A549 (cell line): Measurements from ENCODE around the gene NOSTRIN. TPM values are rescaled to one million over a fixed set of nuclear protein-coding genes. Genes with fewer than 3 reads are reported as not detected.
"Not testable (repeated sequence)": the region's sequence is repeated elsewhere in the genome, so short reads cannot be mapped to it uniquely, and the experiment has no call there.

Experiments
- ATAC-seq, 2 experiments: fragments of 200-7000 bp in 1 of 2; fragments of >200 bp in 1 of 2; cut with Nextera tagmentation in 1 of 2; cut with Tn5 transposase in 1 of 2; 3 replicates each; pipeline versions ENCODE4 v1.8.0 to v1.9.1; 2018 to 2020; ENCODE audit warnings: mild to moderate bottlenecking in 1 of 2, moderate library complexity in 1 of 2
- CTCF ChIA-PET: fragments of 300-600 bp; sonication (Branson Sonifier 250); formaldehyde crosslinking; extraction: SDS; loops from one replicate; lab custom pipeline; 2021; ENCODE audit warnings: antibody characterized with exemption, inconsistent platforms; lab: Yijun Ruan, JAX
- POLR2A ChIA-PET: fragments of 350-600 bp; formaldehyde crosslinking; extraction: SDS; loops from one replicate; lab custom pipeline; 2021; ENCODE audit warnings: antibody characterized with exemption, inconsistent platforms; lab: Yijun Ruan, JAX
- DNase-seq, 2 experiments: peaks; one replicate each; pipeline versions ENCODE4 v3.0.0 to v3.0.0-alpha.2; 2011 to 2016; ENCODE audit warnings: low read depth in 1 of 2, low spot score in 1 of 2
- FAIRE-seq: peaks from 2 replicates; lab custom pipeline; 2011; peaks lifted over from hg19 to GRCh38; lab: Jason Lieb, UNC
- H3K27ac ChIP-seq, 2 experiments: fragments of >200 bp; sonication (Bioruptor Twin); formaldehyde crosslinking; 3 replicates each; pipeline ENCODE4 v1.5.1; 2016 to 2017
- H3K4me1 ChIP-seq: fragments of >200 bp; sonication (Bioruptor Twin); formaldehyde crosslinking; 3 replicates; pipeline ENCODE4 v1.6.1; 2016
- H3K4me2 ChIP-seq: fragments of >200 bp; sonication (Bioruptor Twin); formaldehyde crosslinking; 3 replicates; pipeline ENCODE4 v1.6.1; 2016
- H3K4me3 ChIP-seq: fragments of >200 bp; sonication (Bioruptor Twin); formaldehyde crosslinking; 3 replicates; pipeline ENCODE4 v1.5.1; 2016
- H3K9me3 ChIP-seq: fragments of >200 bp; sonication (Bioruptor Twin); formaldehyde crosslinking; 3 replicates; pipeline ENCODE4 v1.6.1; 2016
- CBX2 ChIP-seq: fragments of 200-600 bp; sonication (generic); IDR thresholded peaks from 2 replicates; pipeline ENCODE4 v1.6.1; 2016; ENCODE audit warnings: low read depth, mild to moderate bottlenecking, borderline replicate concordance
- CHD2 ChIP-seq: fragments of 150-350 bp; IDR thresholded peaks from 2 replicates; pipeline ENCODE4 v1.6.1; 2014; ENCODE audit warnings: low read length; ENCODE audit not compliant: partially characterized antibody
- EHMT2 ChIP-seq: fragments of 200-600 bp; sonication (generic); IDR thresholded peaks from 2 replicates; pipeline ENCODE4 v1.6.1; 2016; ENCODE audit warnings: antibody characterized with exemption, low read depth, mild to moderate bottlenecking, moderate library complexity
- ELK1 ChIP-seq: fragments of 150-350 bp; IDR thresholded peaks from 2 replicates; pipeline ENCODE4 v1.6.1; 2014; ENCODE audit warnings: low read depth, mild to moderate bottlenecking, low read length
- ESRRA ChIP-seq: fragments of 150-350 bp; IDR thresholded peaks from 2 replicates; pipeline ENCODE4 v1.6.1; 2014; ENCODE audit warnings: mild to moderate bottlenecking, low read length, borderline replicate concordance
- FOSB ChIP-seq: fragments of 250-450 bp; sonication (Bioruptor Pico); IDR thresholded peaks from 2 replicates; pipeline ENCODE4 v1.5.0; 2020; ENCODE audit warnings: mild to moderate bottlenecking, moderate library complexity
- FOSL2 ChIP-seq, 2 experiments: fragments of 450-650 bp in 1 of 2; fragments of >200 bp in 1 of 2; sonication (Bioruptor Twin) in 1 of 2; formaldehyde crosslinking; IDR thresholded peaks; 2 replicates each; pipeline versions ENCODE4 v1.5.0 to v1.6.1; 2016 to 2020; ENCODE audit warnings: mild to moderate bottlenecking in 1 of 2, moderate library complexity in 1 of 2
- HMGXB4 ChIP-seq: fragments of 250-450 bp; sonication (Bioruptor Pico); IDR thresholded peaks from 2 replicates; pipeline ENCODE4 v1.5.0; 2021; ENCODE audit warnings: mild to moderate bottlenecking, moderate library complexity, borderline replicate concordance
- KDM5A ChIP-seq: fragments of 200-600 bp; sonication (generic); IDR thresholded peaks from 2 replicates; pipeline ENCODE4 v1.6.1; 2016; ENCODE audit warnings: antibody characterized with exemption, mild to moderate bottlenecking
- MAFK ChIP-seq: fragments of 450-650 bp; IDR thresholded peaks from 2 replicates; pipeline ENCODE4 v1.6.1; 2014; ENCODE audit not compliant: partially characterized antibody
- MAX ChIP-seq: IDR thresholded peaks from 2 replicates; pipeline ENCODE4 v1.6.1; 2012
- NFE2L2 ChIP-seq: fragments of 150-350 bp; conservative IDR thresholded peaks from 2 replicates; pipeline ENCODE4 v1.6.1; 2014; ENCODE audit warnings: low read length
- PHF8 ChIP-seq: fragments of 200-600 bp; sonication (generic); IDR thresholded peaks from 2 replicates; pipeline ENCODE4 v1.6.1; 2016; ENCODE audit warnings: low read depth, mild to moderate bottlenecking, antibody characterized with exemption, moderate library complexity, borderline replicate concordance
- RAD21 ChIP-seq, 2 experiments: fragments of >200 bp in 1 of 2; sonication (Bioruptor Twin) in 1 of 2; formaldehyde crosslinking in 1 of 2; IDR thresholded peaks in 1 of 2; conservative IDR thresholded peaks in 1 of 2; 2 replicates in 1 of 2; 3 replicates in 1 of 2; pipeline ENCODE4 v1.6.1; 2012 to 2018; ENCODE audit warnings: inconsistent platforms in 1 of 2
- RCOR1 ChIP-seq: fragments of 150-350 bp; IDR thresholded peaks from 2 replicates; pipeline ENCODE4 v1.6.1; 2014; ENCODE audit warnings: antibody characterized with exemption, low read length, low read depth
- REST ChIP-seq: fragments of 200-600 bp; sonication (generic); IDR thresholded peaks from 2 replicates; pipeline ENCODE4 v1.6.1; 2016; ENCODE audit warnings: antibody characterized with exemption, mild to moderate bottlenecking, moderate library complexity
- SMC3 ChIP-seq: fragments of >200 bp; sonication (Bioruptor Twin); formaldehyde crosslinking; IDR thresholded peaks from 3 replicates; pipeline ENCODE4 v1.6.1; 2018; ENCODE audit warnings: inconsistent platforms
- WGBS: methylation state at CpG from one replicate; pipeline ENCODE4 v1.1.6; 2017; ENCODE audit errors: missing lambda C conversion rate; 5-methylcytosine and 5-hydroxymethylcytosine counted together
- polyA plus RNA-seq, 4 experiments: library from polyadenylated mRNA; depleted of rRNA in 3 of 4; stranded (reverse); fragments of >200 nt; fragmentation: RNase III in 1 of 4; extraction: RNeasy Plus Mini Kit Qiagen cat#74134 plus additional on column Dnase treatment in 1 of 4; gene quantifications; 2 replicates in 3 of 4; 3 replicates in 1 of 4; pipeline ENCODE4 v1.2.3, GENCODE V29; 2011 to 2017

The NOSTRIN gene
- polyA plus RNA-seq, 2 of the 4 experiments (the other 2 are of a cell fraction): 2.5 to 11.7 TPM

GRCh38 chr2:168767258-168767657, 35.2 kb upstream of the NOSTRIN start (continued):
- no peak for TF ChIP-seq REST

GRCh38 chr2:168768357-168768756, 34.1 kb upstream of the NOSTRIN start:
- H3K4me1 ChIP-seq, H3K9me3 ChIP-seq, POLR2A ChIA-PET, ATAC-seq, H3K4me3 ChIP-seq, DNase-seq, FAIRE-seq, H3K4me2 ChIP-seq, CTCF ChIA-PET, H3K27ac ChIP-seq: not testable (repeated sequence)
- 89% methylated on average over 6 of the region's 6 CpGs for WGBS

GRCh38 chr2:168770796-168771195, 31.6 kb upstream of the NOSTRIN start:
- ATAC-seq (no peak), DNase-seq (no peak), FAIRE-seq (no peak)
- H3K9me3 ChIP-seq: no peaks in the 10 kb centered on the region
- H3K27ac ChIP-seq: no peak overlapping the region
- no peak overlapping the region for H3K4me3 ChIP-seq
- H3K4me2 ChIP-seq: no peak overlapping the region
- 82% methylated on average over 2 of the region's 2 CpGs for WGBS
- POLR2A ChIA-PET: no interaction called here
- no peak for TF ChIP-seq CBX2
- no peaks in the 10 kb centered on the region; the same call in 2 of the 3 replicates for H3K4me1 ChIP-seq
- CTCF ChIA-PET: interaction anchor here (1.7 kb wide), 1 partner anchor 11 kb away, joined by 9 read pairs; no protein-coding TSS in a partner anchor

- 100% methylated on average over 1 of the region's 1 CpG for WGBS
- Histone ChIP-seq H3K27ac (no peak overlapping the region), H3K4me1 (no peaks in the 10 kb centered on the region; the same call in 2 of the 3 replicates), H3K9me3 (no peaks in the 10 kb centered on the region), H3K4me2 (no peak overlapping the region), H3K4me3 (no peak overlapping the region)
- DNase-seq: no peak
- TF ChIP-seq ELK1 (no peak), RCOR1 (no peak), PHF8 (no peak), MAX (no peak), SMC3 (no peak), ESRRA (no peak), FOSL2 (IDR thresholded peaks at IDR 0.05) (no peak), FOSL2 (CRISPR knock-in tag; IDR thresholded peaks at IDR 0.05) (no peak), EHMT2 (no peak), CHD2 (no peak), KDM5A (no peak), FOSB (CRISPR knock-in tag) (no peak), MAFK (no peak), RAD21 (conservative IDR thresholded peaks at IDR 0.05 in 1 of 2, IDR thresholded peaks at IDR 0.05 in 1 of 2) (no peak), NFE2L2 (no peak), HMGXB4 (CRISPR knock-in tag) (no peak)
- ChIA-PET POLR2A (no interaction called here), CTCF (interaction anchor here (0.5 to 2.7 kb wide), 6 partner anchors 13 to 422 kb away, joined by 3 to 19 read pairs (median 4); no protein-coding TSS in a partner anchor)
- no peak for FAIRE-seq
- ATAC-seq: no peak
Observed at GRCh38 chr2:168772704-168773103, 29.7 kb upstream of the NOSTRIN start.
